Cerebellar nuclear complex (tissue), 1 donor: ENCODE results near the gene NUTM1.
"Not testable (repeated sequence)": the region's sequence is repeated elsewhere in the genome, so short reads cannot be mapped to it uniquely, and the experiment has no call there.

ENCODE experiments used
- DNase-seq, 2 experiments: peaks; one replicate each; lab custom pipeline; 2025; lab: John Stamatoyannopoulos, UW

NUTM1 gene

GRCh38 chr15:34362047-34362773 is 19.1 kb downstream of the NUTM1 start:
- DNase-seq, result no peak

DNA sequence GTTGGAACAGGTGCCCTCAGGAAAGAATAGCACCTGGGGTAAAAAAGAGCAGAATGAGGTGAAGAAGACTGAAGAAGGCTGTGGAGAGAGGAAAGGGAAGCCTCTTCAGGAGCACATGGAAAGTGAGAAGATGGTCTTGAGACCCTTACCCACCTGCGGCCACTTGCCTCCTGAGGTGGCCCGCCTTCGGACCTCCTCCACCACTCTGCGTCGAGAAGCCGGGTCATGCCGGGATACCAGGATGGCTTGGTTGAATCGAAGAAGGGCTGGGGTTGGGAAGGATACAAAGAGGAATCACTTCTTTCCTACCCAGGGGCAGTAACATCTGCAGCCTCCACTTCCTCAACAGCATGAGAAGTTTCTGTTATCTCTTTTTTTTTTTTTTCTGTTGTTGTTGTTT is 20.9 kb downstream of the NUTM1 start:
- no peak for DNase-seq

- no peak for DNase-seq
Observed at GRCh38 chr15:34365091-34365825, 22.1 kb downstream of the NUTM1 start.

GRCh38 chr15:34365836-34366235 is 22.7 kb downstream of the NUTM1 start:
- no peak for DNase-seq

- peak in 1 of 2 experiments; percentile 52 for DNase-seq
Observed at GRCh38 chr15:34366271-34367065, 23.4 kb downstream of the NUTM1 start.

GRCh38 chr15:34367101-34368081 is 24.3 kb downstream of the NUTM1 start, which contains the start of gene LPCAT4:
LPCAT4 (minus strand) TSS chr15:34367196; CDS start chr15:34367100, 96 bp downstream.
- DNase-seq, result peak; percentile 42 to 70

DNA sequence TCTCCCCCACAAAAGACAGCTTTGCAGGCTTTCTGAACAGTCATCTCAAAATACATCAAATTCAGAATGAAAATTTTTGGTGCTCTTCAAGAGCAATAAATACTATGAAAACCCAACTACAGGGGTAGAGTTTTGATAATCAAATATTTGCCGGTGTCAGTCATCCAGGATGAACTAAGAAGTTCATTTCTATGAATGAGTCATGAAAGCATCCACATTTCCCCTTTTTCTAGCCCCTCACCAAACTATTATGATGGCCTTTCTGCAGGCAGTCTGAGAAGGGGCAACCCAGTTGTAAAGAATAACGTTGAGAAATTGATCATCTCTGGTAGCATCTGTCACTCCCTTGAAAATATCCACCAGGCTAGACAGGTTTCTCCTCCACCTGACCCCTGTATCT is 27.0 kb downstream of the NUTM1 start:
- DNase-seq, result no peak

DNA sequence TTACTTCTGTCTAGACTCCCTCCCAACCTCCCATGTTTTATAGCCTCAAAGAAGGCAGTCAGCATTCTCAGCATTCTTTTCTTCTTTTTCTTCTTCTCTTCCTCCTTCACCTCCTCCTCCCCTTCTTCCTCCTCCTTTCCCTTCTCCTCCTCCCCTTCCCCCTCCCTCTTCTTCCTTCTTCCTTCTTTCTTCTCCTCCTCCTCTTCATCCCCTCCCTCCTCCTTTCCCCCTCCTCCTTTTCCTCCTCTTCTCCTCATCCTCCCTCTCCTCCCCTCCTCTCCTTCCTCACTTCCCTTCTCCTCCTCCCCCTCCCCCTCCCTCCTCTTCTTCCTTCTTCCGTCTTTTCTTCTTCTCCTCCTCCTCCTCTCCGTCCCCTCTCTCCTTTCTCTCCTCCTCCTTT is 27.5 kb downstream of the NUTM1 start:
- DNase-seq, result no peak

GRCh38 chr15:34373951-34374350 is 30.8 kb downstream of the NUTM1 start:
- DNase-seq, result no peak

DNA sequence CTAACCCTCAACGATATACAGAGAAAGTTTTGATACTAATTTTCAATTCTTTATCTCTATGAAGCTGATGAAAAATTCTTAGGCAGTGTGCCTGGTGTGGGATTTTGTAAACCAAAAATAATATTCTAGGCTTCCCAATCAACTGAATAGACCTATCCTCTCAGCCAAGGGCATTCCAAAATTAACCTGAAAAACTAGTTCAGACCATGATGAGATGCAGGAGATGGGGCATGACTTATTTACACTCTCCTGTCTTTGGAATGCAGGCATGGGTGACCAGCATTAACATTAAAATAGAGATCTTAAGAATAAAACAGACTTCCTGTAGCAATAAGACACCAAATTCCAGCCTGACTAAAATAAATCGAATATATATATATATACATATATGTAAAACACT is 31.7 kb downstream of the NUTM1 start:
- no peak for DNase-seq

- DNase-seq, result not testable (repeated sequence)
Observed at GRCh38 chr15:34375541-34375940, 32.4 kb downstream of the NUTM1 start.

DNA sequence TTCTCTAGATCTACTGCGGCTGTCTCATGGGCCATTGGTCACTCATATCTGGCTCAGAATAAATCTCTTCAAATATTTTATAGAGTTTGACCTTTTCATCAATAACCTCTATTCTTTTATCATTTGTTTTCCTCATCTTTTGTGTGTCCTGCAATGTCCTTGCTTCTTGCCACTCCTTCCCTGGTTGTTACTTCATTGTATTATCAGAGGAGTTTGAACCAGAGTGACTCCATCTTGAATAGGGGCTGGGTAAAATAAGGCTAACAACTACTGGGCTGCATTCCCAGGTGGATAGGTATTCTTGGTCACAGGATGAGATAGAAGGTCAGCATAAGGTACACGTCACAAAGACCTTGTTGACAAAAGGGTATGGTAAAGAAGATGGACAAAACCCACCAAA is 33.7 kb downstream of the NUTM1 start:
- no peak for DNase-seq

DNA sequence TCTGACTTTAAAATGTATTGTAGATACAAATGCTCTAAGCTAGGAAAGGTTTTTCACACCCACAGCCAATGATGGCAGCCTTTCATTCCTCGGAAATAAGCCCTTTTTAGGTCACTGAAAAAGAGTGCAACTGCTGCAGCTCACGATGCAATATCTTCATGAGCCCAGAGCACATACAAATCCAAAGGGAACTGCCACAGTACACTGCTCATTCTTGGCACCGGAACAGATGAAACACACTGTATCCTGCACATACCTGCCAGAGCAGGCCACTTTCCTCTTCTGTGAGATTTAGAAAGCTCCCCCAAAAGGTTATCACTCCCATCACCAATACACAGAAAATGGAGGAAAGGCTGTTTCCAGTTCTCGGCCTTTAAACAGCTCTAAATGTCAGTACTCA is 37.4 kb downstream of the NUTM1 start:
- not testable (repeated sequence) for DNase-seq

DNA sequence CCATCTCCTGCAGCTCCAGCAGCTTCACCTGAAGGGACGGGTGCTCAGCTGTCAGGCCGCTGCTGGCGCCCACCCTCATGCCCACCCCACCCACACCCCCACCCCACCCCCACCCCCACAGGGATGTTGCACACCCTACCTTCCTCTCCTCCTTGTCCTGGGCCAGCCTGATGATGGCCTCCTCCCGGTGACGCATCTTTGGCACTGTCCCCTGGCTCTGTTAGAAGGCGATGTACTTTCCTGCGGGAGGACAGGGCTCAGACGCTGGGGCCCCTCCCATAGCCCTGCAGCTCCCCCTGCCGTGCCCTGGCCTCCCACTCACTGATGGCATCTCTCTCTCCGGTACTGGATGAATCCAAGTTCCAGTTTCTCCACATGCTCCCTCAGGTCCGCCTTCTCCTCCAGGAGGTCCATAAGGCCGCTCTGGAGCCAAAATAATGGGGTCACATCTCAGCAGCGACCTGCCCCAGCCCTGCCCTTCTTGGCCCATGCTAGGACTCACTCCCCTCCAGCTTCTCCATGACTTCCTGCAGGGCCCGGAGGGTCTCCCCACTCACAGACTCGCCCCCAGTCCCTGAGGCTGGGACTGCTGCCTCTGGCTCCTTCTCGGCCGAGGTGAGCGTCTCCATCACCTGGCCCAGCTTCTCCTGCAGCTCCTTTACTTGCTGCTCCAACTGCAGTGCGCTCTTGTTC is 38.9 kb downstream of the NUTM1 start:
- DNase-seq, result not testable (repeated sequence)

DNA sequence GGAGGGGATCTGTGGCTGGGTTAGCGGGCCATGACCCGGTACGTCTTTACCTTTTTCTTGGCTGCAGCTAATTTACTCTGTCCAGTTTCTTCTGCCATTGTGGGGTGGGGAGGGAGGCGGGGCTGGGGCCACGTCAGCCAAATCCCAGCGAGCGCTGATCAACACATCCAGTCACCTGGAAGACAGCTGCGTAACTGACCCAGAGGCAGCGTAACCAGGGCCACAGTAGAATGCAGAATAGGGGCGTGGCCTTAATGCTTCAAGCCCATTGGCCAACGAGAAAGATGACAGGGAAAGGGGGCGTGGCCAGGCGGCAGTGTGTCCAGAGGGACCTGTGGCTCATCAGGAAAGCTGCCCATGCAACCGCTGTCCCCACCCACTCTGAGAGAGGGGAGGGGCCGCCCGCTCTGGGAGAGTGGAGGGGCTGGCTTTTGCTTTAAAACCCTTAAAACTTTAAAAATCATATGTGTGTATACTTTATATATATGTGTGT is 46.5 kb downstream of the NUTM1 start:
- not testable (repeated sequence) for DNase-seq

GRCh38 chr15:34392981-34393380 is 49.9 kb downstream of the NUTM1 start:
- not testable (repeated sequence) for DNase-seq

DNA sequence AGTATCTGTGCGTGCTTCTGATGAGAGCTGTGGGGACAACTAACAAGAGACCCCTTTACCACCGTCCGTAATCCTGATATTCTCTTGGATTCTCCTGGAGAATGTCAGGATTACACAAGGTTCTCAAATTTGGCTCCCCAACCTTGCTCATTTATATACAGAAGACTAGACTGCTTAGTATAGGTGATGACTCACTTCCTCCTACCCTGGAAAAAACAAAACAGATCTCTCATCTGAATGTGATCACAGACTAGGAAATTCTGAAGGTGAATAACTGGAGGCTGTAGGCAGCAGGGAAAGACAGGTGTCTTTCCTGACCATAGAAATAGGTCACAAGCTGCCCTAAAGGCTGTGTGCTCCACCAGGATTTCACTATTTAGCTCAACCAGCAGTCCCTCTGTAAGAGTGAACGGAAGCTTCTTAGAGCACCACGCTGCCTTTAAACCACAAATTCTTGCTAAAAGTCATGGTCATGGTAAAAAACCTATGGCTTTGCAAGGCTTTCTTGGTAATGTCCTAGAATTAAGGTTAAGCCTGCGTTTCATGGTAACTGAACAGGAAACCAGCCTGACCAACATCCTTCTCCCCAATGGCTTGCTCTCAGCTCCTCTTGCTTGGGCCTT is 54.6 kb downstream of the NUTM1 start:
- DNase-seq, result not testable (repeated sequence)

- DNase-seq, result not testable (repeated sequence)
Observed at GRCh38 chr15:34403160-34403598, 60.1 kb downstream of the NUTM1 start.

DNA sequence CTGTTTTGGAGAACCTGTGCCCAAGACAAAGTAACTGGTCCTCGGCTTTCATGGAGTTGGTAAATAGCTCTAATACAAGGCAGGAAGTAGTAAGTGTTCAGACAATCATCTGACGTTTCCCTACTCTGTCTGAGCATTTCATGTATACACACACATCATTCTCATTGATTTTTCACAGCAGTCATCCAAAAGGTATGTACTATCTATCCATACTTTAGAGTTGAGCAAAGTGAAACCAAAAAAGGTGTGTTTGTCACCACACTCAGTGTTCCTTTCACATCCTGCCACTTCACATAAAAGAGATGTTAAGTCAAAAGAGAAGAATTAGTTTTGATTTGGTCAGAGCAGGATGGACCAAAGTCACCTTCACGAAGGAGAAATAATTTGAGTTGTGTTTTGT is 60.8 kb downstream of the NUTM1 start:
- DNase-seq, result not testable (repeated sequence)
